HG02798 (cell line): ENCODE measurements around the gene CLN5.
"Not testable (repeated sequence)": the region's sequence is repeated elsewhere in the genome, so short reads cannot be mapped to it uniquely, and the experiment has no call there.

ENCODE experiments used
- ATAC-seq: cut with Tn5 transposase; IDR thresholded peaks from one replicate; pipeline ENCODE4 v1.9.1; 2021; ENCODE audit warnings: mild to moderate bottlenecking; ENCODE audit not compliant: unreplicated experiment, poor library complexity

Gene CLN5

DNA sequence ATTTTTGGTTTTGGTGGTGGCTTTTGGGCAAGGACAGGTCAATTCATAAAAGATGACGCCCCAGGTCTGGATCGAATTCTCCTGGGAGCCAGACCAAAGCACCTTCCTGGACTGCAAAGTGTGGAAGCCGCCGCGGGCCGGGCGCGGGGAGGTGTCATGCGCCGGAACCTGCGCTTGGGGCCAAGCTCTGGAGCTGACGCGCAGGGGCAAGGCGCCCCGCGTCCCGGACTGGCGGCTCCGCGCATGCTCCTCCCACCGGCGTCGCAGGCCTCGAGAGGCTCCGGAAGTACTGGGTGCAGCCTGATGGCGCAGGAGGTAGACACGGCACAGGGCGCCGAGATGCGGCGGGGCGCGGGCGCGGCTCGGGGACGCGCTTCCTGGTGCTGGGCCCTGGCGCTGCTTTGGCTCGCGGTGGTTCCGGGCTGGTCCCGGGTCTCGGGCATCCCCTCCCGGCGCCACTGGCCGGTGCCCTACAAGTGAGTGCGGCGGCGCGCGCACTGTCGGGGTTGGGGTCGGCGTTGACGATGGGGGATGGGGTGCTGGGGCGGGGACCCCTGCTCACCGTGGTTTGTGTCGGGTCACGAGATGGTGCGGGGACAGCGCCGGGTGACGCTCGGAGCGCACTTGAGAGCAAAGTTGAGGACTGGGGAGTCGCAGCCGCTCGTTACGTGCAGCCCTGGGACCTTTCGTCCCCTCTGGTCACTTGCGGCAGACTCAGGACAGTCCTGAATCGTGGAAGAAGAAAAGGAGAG, at the start of gene CLN5:
TSS of gene CLN5 (plus strand) at position 286 of the 752 bp plus-strand sequence. CDS start at position 304, 18 bp downstream.
- peak; percentile 97 for ATAC-seq

DNA sequence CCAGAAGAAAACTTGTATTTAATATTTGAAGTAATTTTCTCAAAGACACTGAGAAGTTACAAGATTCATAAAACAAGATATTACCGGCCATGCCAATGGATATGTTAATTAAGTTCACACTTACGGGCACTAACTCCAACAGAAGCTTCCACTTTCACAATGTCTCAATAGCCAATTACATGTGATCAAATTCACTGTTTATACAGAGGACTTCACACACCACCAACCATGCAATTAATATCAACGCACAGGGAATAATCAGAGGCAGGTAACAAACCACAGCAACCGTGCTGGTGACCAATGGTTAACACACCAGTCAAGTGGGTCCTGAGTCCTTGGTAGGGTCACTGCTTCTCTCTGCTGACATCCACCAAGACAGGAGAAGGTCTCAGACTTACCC, 49.5 kb upstream of the CLN5 start:
- no peak for ATAC-seq

- no peak for ATAC-seq
These were observed 48.2 kb upstream of the CLN5 start for GRCh38 chr13:76943646-76944045.

DNA sequence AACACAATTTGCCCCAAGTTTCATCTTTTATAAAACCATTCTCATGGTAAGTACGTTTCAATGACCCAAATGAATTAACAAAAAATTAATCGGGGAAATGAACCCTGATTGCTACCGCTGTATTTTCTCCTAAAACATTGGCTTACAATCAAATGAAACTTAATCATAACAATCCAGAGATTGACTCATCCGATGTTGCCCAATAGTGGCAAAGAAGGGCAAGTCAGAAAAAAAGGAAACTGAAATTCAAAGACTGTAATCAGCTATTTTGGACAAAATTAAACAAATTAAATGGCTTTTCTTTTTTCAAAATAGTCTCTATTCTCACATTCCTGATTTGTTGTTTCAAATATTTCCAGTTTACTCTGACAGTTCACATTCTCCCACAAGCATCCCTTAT, 47.4 kb upstream of the CLN5 start:
- no peak for ATAC-seq

- ATAC-seq = no peak
These were observed 43.7 kb upstream of the CLN5 start, which contains the start of gene ACOD1 for GRCh38 chr13:76948149-76948548. Gene ACOD1, plus strand, starts transcription at chr13:76948511. Its CDS starts 48 bp downstream, at chr13:76948559.

GRCh38 chr13:76950101-76950500, 41.8 kb upstream of the CLN5 start:
- no peak for ATAC-seq

- ATAC-seq = no peak
These were observed 37.9 kb upstream of the CLN5 start for GRCh38 chr13:76953968-76954367.

DNA sequence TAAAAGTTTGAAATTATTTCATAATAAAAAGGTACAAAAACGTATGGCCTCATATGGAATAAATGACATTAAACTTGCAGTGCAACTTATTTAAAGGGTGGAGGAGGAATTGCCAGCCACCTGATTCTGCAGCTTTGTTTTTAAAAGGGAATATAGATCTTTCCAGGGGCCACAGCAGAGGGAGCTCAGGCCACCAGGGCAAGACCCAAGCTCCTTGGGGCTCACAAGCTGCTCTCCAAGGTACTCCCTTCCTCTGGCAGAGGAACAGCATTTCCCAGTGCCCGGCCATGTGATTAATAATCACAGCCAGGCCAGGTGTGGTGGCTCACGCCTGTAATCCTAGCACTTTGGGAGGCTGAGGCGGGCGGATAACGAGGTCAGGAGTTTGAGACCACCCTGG, 37.3 kb upstream of the CLN5 start:
- no peak for ATAC-seq

DNA sequence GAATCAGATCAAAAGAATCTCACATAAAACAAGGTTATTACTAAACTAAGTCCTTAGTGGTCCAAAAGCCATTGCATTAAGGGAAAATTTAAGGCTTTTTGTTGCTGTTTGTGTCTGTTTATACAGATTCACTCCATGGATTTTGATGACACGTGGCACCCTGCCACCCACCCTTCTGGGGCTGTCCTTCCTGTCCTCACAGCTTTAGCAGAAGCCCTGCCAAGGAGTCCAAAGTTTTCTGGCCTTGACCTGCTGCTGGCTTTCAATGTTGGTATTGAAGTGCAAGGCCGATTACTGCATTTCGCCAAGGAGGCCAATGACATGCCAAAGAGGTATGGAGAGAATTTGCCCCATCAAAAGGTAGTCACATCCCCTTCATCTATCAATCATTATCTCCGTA, 36.7 kb upstream of the CLN5 start:
- ATAC-seq = no peak

DNA sequence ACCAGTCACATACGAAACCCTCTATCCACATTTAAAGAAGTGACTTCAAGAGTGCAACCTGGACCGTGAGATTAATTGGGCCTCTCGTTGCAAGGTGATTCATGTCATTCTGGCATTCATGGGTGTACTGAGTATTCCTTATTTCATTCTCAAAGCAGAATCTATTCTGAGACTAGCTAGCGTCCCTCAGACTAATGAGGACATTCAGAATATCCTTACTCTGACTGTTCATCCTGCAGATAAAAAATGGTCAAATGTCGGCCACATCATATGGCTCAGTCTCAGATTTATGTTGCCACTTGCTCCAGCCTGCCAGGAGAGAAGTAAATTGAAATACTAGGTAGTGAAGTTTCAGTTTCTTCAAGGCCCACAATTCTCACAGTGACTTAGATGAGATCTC, 36.2 kb upstream of the CLN5 start:
- no peak for ATAC-seq

GRCh38 chr13:76958841-76959432, 32.9 kb upstream of the CLN5 start:
- no peak for ATAC-seq

DNA sequence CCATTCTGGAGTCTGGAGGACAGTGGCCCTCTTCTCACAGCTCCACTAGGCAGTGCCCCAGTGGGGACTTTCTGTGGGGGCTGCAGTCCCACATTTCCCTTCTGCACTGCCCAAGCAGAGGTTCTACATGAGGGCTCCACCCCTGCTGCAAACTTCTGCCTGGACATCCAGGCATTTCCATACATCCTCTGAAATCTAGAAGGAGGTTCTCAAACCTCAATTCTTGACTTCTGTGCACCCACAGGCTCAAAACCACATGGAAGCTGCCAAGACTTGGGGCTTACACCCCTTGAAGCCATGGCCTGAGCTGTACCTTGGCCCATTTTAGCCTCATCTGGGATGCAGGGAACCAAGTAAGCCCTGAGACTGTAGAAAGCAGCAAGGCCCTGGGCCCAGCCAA, 32.1 kb upstream of the CLN5 start:
- ATAC-seq = not testable (repeated sequence)

GRCh38 chr13:76965759-76966421, 26.0 kb upstream of the CLN5 start:
- no peak for ATAC-seq

DNA sequence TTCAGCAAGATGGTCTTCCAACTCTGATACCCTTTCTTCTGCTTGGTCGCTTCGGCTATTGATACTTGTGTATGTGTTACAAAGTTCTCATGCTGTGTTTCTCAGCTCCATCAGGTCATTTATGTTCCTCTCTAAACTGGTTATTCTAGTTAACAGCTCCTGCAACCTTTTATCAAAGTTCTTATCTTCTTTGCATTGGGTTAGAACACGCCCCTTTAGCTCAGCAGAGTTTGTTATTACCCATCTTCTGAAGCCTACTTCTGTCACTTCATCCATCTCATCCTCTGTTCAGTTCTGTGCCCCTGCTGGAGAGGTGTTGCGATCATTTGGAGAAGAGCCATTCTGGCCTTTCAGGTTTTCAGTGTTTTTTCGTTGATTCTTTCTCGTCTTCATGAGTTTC, 24.9 kb upstream of the CLN5 start:
- no peak for ATAC-seq

- no peak for ATAC-seq
These were observed 23.8 kb upstream of the CLN5 start for GRCh38 chr13:76968041-76968440.

DNA sequence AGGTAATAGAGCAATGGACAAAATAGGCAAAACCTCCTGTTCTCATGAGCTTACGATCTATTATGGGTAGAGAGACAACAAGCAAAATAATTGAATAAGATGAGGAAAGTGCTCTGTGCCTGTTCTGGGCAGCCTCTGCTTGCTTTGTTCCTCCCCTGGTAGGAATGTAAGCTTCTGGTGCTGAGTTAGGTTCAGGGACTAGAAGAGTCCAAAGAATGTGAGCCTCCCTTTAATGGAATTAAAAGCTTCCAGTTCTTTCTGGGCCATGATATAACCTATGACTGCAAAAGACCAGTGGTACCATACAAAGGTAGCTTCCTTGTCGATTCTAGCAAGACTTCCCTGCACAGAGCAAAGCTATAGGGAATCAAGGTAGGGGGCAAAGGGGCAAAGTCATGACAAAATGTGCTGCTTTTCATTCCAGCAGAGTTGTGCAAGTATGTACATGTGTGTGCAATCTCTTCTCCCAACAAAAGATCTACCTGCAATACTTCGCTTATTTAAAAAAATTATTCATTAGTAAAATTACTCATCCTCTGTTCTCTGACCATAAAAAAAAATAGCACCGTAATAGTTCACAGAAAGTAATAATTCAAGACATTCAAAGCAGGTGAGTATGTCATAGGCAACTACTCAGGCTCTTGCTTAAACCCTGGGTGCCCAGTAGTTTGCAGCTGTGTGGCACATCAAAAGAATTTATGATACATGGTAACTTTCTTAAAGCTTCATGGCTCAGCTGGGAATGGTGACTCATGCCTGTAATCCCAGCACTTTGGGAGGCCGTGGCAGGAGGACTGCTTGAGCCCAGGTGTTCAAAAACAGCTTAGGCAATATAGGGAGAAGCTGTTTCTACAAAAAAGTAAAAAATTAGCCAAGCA, 22.2 kb upstream of the CLN5 start:
- no peak for ATAC-seq

DNA sequence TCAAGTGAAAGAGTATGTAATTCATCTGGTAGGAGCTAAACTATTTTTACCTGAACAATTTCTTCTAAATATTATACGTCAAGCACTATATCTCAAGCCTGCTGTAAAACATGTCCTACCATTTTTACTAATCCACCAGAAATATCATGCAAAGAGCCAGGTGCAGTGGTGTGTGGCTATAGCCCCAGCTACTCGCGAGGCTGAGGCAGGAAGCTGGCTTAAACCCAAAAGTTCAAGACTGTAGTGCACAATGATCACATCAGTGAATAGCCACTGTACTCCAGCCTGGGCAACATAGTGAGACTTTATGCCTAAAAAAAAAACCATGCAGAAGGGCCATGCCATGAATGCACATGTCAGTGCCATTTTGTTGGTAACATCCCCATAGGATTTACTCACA, 20.7 kb upstream of the CLN5 start:
- no peak for ATAC-seq

GRCh38 chr13:76971851-76972829, 19.7 kb upstream of the CLN5 start:
- ATAC-seq = no peak

DNA sequence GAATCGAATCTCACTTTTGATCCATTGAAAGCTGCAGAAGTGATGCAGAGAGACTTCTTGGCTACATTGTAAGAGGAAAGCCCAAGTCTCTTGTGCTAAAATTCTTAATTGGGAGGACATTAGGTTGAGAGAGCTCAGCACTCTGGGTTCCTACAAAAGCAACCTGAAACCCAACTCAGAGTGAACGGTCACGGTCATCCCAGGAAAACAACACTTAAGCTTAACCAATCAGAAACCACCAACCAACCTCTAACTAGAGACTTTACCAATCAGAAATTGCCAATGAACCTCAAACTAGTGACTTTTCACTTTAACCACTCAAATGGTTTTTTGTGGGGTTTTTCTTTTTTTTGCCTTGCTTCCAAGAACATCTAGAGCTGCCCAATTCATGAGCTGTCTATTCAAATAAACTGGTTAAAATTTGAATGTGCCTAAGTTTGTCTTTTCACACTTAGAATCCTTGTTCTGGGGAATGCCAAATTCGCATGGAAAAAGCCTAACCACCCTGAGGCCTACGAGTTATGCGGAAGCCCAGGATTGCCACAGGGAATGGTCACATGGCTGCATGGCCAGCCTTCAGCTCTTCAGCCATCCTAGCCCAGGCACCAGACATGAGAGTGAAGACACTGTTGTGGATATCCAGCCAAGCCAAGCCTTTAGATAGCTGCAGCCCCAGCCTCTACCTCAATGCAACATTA, 17.8 kb upstream of the CLN5 start:
- ATAC-seq = no peak
